Lung (tissue), 12 donors: ENCODE measurements around the gene LRRC61. TPM values are rescaled to one million over a fixed set of nuclear protein-coding genes. Genes with fewer than 3 reads are reported as not detected.
"Not testable (repeated sequence)": the region's sequence is repeated elsewhere in the genome, so short reads cannot be mapped to it uniquely, and the experiment has no call there.

Source experiments
- ATAC-seq: fragments of 200-7000 bp; cut with Tn5 transposase; one replicate; pipeline ENCODE4 v1.9.1; 2020; ENCODE audit warnings: moderate number of reproducible peaks; ENCODE audit not compliant: insufficient read depth, low FRiP score
- DNase-seq, 3 donors: peaks; one replicate each; pipeline ENCODE4 v3.0.0-alpha.2; 2013 to 2017
- H3K27ac ChIP-seq, 2 donors: one replicate each; pipeline ENCODE4 v1.5.1; 2013; ENCODE audit warnings: mild to moderate bottlenecking in 2 of 2, moderate library complexity in 2 of 2, control low read depth in 1 of 2, inconsistent platforms in 1 of 2, low read depth in 1 of 2, low read length in 1 of 2
- H3K27me3 ChIP-seq, 3 donors: one replicate each; pipeline ENCODE4 v1.5.1; 2013; ENCODE audit warnings: low read length in 2 of 3; ENCODE audit not compliant: control insufficient read depth in 3 of 3, insufficient read depth in 3 of 3
- H3K36me3 ChIP-seq, 4 donors: one replicate each; pipeline ENCODE4 v1.5.1; 2013; ENCODE audit warnings: low read length in 4 of 4, mild to moderate bottlenecking in 1 of 4, moderate library complexity in 1 of 4; ENCODE audit not compliant: control insufficient read depth in 4 of 4, insufficient read depth in 4 of 4
- H3K4me1 ChIP-seq, 5 donors: one replicate each; pipeline ENCODE4 v1.5.1; 2013; ENCODE audit warnings: low read length in 5 of 5, mild to moderate bottlenecking in 2 of 5, moderate library complexity in 1 of 5; ENCODE audit not compliant: control insufficient read depth in 5 of 5, insufficient read depth in 5 of 5
- H3K4me3 ChIP-seq: one replicate; pipeline ENCODE4 v1.5.1; 2013; ENCODE audit warnings: mild to moderate bottlenecking, control low read depth, moderate library complexity
- H3K9ac ChIP-seq, 2 donors: one replicate each; pipeline ENCODE4 v1.5.1; 2013; ENCODE audit warnings: low read length in 2 of 2, control low read depth in 1 of 2; ENCODE audit not compliant: insufficient read depth in 1 of 2
- H3K9me3 ChIP-seq, 4 donors: one replicate each; pipeline ENCODE4 v1.5.1; 2013; ENCODE audit warnings: low read length in 3 of 4, mild to moderate bottlenecking in 1 of 4, moderate library complexity in 1 of 4; ENCODE audit not compliant: control insufficient read depth in 4 of 4, insufficient read depth in 3 of 4
- CTCF ChIP-seq: IDR thresholded peaks from 2 replicates; pipeline ENCODE4 v1.5.1; 2012; ENCODE audit warnings: mild to moderate bottlenecking; ENCODE audit errors: control extremely low read depth, extremely low read depth
- WGBS, 2 donors: extraction: QIAGEN DNeasy Blood & Tissue Kit; methylation state at CpG; one replicate each; pipeline ENCODE4 v1.1.7; 2013; 5-methylcytosine and 5-hydroxymethylcytosine counted together
- polyA plus RNA-seq, 2 donors: library from polyadenylated mRNA; stranded (reverse); fragments of 200-250 nt; gene quantifications; one replicate each; pipeline ENCODE4 v1.2.1, GENCODE V29; 2013
- total RNA-seq, 2 donors: library from RNA; depleted of rRNA in 1 of 2; stranded (reverse); fragments of >200 nt in 1 of 2; gene quantifications; one replicate each; pipeline ENCODE4 v1.2.1, GENCODE V29; 2014 to 2021
- donor health status: control.
- donor health status: control.
- donor health status: Bipolar disorder and iron deficiency.
- donor health status: healthy.
- donor health status: DM: yes; HTN: yes; CAD: no.

The LRRC61 gene
- total and polyA plus RNA-seq, 4 donors, result 7.1 to 18.8 (median 13.0) TPM

GRCh38 chr7:150283608-150284007 is 39.5 kb upstream of the LRRC61 start:
- not testable (repeated sequence) for H3K27ac ChIP-seq, DNase-seq, H3K36me3 ChIP-seq, H3K9ac ChIP-seq, H3K4me3 ChIP-seq, H3K4me1 ChIP-seq, H3K27me3 ChIP-seq, ATAC-seq, H3K9me3 ChIP-seq
- 82 to 93% methylated on average over 2 of the region's 6 CpGs for WGBS, 2 donors

- TF ChIP-seq CTCF, result peak; percentile 6
- DNase-seq (peak; percentile 16 to 28 (median 28)), ATAC-seq (peak; percentile 86)
- not testable (repeated sequence) for H3K27ac ChIP-seq, H3K9ac ChIP-seq, H3K9me3 ChIP-seq, H3K4me1 ChIP-seq, H3K4me3 ChIP-seq, H3K36me3 ChIP-seq, H3K27me3 ChIP-seq
- 33 to 36% methylated on average over 15 to 16 of the region's 16 CpGs for WGBS, 2 donors
Measured at GRCh38 chr7:150285849-150286754, 37.1 kb upstream of the LRRC61 start.

- H3K9ac ChIP-seq, H3K4me1 ChIP-seq, H3K4me3 ChIP-seq, H3K36me3 ChIP-seq, DNase-seq, H3K27ac ChIP-seq, ATAC-seq, H3K27me3 ChIP-seq, H3K9me3 ChIP-seq: not testable (repeated sequence)
- WGBS, 2 donors, result 58 to 80% methylated on average over 7 of the region's 7 CpGs
Measured at GRCh38 chr7:150287815-150288214, 35.3 kb upstream of the LRRC61 start.

GRCh38 chr7:150288816-150289215 is 34.3 kb upstream of the LRRC61 start:
- ATAC-seq, H3K4me1 ChIP-seq, H3K9me3 ChIP-seq, H3K4me3 ChIP-seq, H3K9ac ChIP-seq, DNase-seq, H3K36me3 ChIP-seq, H3K27ac ChIP-seq, H3K27me3 ChIP-seq: not testable (repeated sequence)
- WGBS, 2 donors, result 96 to 98% methylated on average over 5 of the region's 6 CpGs

GRCh38 chr7:150290317-150290716 is 32.8 kb upstream of the LRRC61 start:
- ATAC-seq, H3K9ac ChIP-seq, H3K4me3 ChIP-seq, H3K27me3 ChIP-seq, H3K4me1 ChIP-seq, H3K36me3 ChIP-seq, H3K27ac ChIP-seq, H3K9me3 ChIP-seq, DNase-seq: not testable (repeated sequence)
- 68 to 80% methylated on average over 6 of the region's 6 CpGs for WGBS, 2 donors

GRCh38 chr7:150295027-150295426 is 28.1 kb upstream of the LRRC61 start:
- H3K9ac ChIP-seq, H3K4me3 ChIP-seq, H3K9me3 ChIP-seq, H3K27me3 ChIP-seq, H3K36me3 ChIP-seq, H3K4me1 ChIP-seq, H3K27ac ChIP-seq: not testable (repeated sequence)
- peak in 2 of 3 donors; percentile 26 to 60 for DNase-seq
- WGBS, 2 donors, result 79 to 90% methylated on average over 8 of the region's 8 CpGs
- ATAC-seq, result peak; percentile 58

GRCh38 chr7:150295614-150296013 is 27.5 kb upstream of the LRRC61 start:
- H3K4me1 ChIP-seq, H3K36me3 ChIP-seq, ATAC-seq, H3K9me3 ChIP-seq, H3K9ac ChIP-seq, H3K27me3 ChIP-seq, H3K4me3 ChIP-seq, H3K27ac ChIP-seq, DNase-seq: not testable (repeated sequence)
- 69 to 86% methylated on average over 2 to 3 of the region's 8 CpGs for WGBS, 2 donors
